Large intestine (tissue), 3 donors: ENCODE measurements around the gene ABHD2. TPM values are rescaled to one million over a fixed set of nuclear protein-coding genes. Genes with fewer than 3 reads are reported as not detected.
A peak's percentile ranks its signal among the peaks of the same experiment; 100 is the strongest.
"Not testable (repeated sequence)": the region's sequence is repeated elsewhere in the genome, so short reads cannot be mapped to it uniquely, and the experiment has no call there.

Experiments
- DNase-seq, 2 donors: peaks; one replicate each; pipeline versions ENCODE4 v3.0.0 to v3.0.0-alpha.2; 2013
- H3K27ac ChIP-seq: one replicate; pipeline ENCODE4 v1.5.1; 2013; ENCODE audit warnings: low read length
- H3K27me3 ChIP-seq: 2 replicates; pipeline ENCODE4 v1.6.1; 2013; ENCODE audit warnings: low read length; ENCODE audit not compliant: control insufficient read depth, insufficient read depth
- H3K36me3 ChIP-seq: 2 replicates; pipeline ENCODE4 v1.6.1; 2013; ENCODE audit warnings: low read length; ENCODE audit not compliant: control insufficient read depth, insufficient read depth
- H3K4me1 ChIP-seq: one replicate; pipeline ENCODE4 v1.6.1; 2013; ENCODE audit warnings: low read length; ENCODE audit not compliant: control insufficient read depth, insufficient read depth
- H3K4me3 ChIP-seq: one replicate; pipeline ENCODE4 v1.5.1; 2013; ENCODE audit warnings: low read length
- H3K9me3 ChIP-seq: one replicate; pipeline ENCODE4 v1.6.1; 2013; ENCODE audit warnings: mild to moderate bottlenecking, low read depth, low read length, moderate library complexity; ENCODE audit not compliant: control insufficient read depth
- WGBS: methylation state at CpG from one replicate; pipeline ENCODE4 v1.1.5; 2013; ENCODE audit warnings: low lambda C conversion rate; ENCODE audit not compliant: insufficient coverage; 5-methylcytosine and 5-hydroxymethylcytosine counted together
- polyA plus RNA-seq: library from polyadenylated mRNA; unstranded; fragments of 120-200 nt; gene quantifications from one replicate; pipeline ENCODE4 v1.2.1, GENCODE V29; 2013

The ABHD2 gene
- polyA plus RNA-seq, 1 donor, result 58.1 TPM

- H3K4me3 ChIP-seq, result not testable (repeated sequence)
- peaks cover 21% of the 10 kb centered on the region for H3K36me3 ChIP-seq
Observed at GRCh38 chr15:89120479-89121000, 32.3 kb downstream of the ABHD2 start.

GRCh38 chr15:89121414-89121813 is 33.2 kb downstream of the ABHD2 start:
- DNase-seq, result peak; percentile 87 to 92
- Histone ChIP-seq H3K27me3 (no peaks in the 10 kb centered on the region), H3K9me3 (no peaks in the 10 kb centered on the region), H3K27ac (peak overlapping the region; percentile 72), H3K4me1 (peaks cover 58% of the 10 kb centered on the region), H3K4me3 (no peak overlapping the region), H3K36me3 (peaks cover 19% of the 10 kb centered on the region)
- WGBS, result no CpG with 5 or more reads among the region's 3 CpGs

More at GRCh38 chr15:89120479-89121000, 32.3 kb downstream of the ABHD2 start:
- H3K27me3 ChIP-seq, H3K9me3 ChIP-seq, DNase-seq: not testable (repeated sequence)
- peaks cover 57% of the 10 kb centered on the region for H3K4me1 ChIP-seq
- WGBS, result 80% methylated on average over 1 of the region's 13 CpGs
- peak overlapping the region; percentile 72 for H3K27ac ChIP-seq

DNA sequence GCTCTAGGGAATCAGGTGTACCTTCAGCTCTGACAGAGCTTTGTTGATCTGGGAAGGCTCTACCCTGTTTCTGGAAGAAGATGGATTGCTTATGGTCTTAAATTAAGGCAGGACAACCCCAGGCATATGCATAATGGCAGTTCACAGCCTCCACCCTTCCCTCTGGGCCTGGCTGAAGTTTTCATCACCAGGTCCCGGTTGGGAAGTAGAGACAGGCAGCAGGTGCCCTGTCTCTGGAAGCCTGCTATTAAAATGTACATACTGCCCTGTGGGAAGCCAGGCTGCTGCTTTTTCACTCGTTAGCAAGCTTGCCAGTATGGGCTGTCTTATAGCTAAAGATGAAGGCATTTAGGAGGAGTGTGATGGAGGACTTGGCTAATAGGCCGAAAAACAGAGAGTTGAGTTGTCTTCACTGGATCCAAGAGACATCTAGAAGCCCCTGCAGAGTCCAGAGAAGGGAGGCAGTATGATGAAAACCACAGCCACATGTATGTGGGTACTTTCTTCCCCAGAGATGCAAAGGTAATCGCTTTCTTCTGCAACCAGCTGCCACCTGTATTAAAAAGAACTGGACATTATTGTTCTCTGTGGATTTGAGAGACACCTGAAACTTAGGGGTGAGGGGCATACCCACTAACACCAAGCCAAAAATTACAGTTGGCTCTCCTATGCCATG is 34.4 kb downstream of the ABHD2 start:
- Histone ChIP-seq H3K9me3 (no peaks in the 10 kb centered on the region), H3K27me3 (no peaks in the 10 kb centered on the region), H3K36me3 (peaks cover 11% of the 10 kb centered on the region), H3K4me1 (peaks cover 59% of the 10 kb centered on the region), H3K4me3 (no peak overlapping the region), H3K27ac (peak overlapping the region; percentile 72)
- no CpG with 5 or more reads among the region's 4 CpGs for WGBS
- no peak for DNase-seq

- no peaks in the 10 kb centered on the region for H3K9me3 ChIP-seq
- no peak for DNase-seq
- H3K27me3 ChIP-seq, result no peaks in the 10 kb centered on the region
- no peak overlapping the region for H3K27ac ChIP-seq
- peaks cover 61% of the 10 kb centered on the region for H3K4me1 ChIP-seq
- H3K36me3 ChIP-seq, result peaks cover 12% of the 10 kb centered on the region
- 100% methylated on average over 3 of the region's 7 CpGs for WGBS
- H3K4me3 ChIP-seq, result no peak overlapping the region
Observed at GRCh38 chr15:89123181-89123525, 34.9 kb downstream of the ABHD2 start.

DNA sequence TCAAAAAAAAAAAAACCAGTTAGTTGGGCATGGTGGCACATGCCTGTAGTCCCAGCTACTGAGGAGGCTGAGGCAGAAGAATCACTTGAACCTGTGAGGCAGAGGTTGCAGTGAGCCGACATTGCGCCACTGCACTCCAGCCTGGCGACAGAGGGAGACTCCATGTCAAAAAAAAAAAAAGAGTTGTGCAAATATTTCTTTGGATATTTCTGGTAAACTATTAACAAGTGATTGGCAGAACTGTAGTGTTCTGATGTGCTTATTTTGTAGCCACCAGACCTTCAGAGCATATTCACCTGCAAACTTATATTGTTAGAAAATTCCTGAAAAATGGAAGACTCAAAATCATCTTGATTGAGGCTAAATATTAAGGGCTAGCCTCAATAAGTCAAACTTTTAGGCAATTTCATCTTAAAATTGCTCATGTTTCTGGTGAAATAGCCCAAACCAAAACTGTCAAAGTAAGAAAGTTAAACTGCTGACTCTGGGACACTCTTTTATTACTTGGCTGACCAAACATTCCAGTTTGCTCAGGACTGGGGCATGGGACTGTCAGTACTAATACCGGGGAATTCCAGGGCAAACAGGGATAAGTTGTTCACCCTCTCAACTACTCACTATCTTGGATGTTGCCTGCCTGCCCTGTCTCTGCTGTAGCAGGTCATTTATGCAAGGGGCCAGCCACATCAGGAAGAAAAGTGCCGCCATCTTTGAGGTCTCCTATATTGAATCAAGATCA is 37.0 kb downstream of the ABHD2 start:
- peak in 1 of 2 donors; percentile 83 for DNase-seq
- peaks cover 15% of the 10 kb centered on the region for H3K36me3 ChIP-seq
- no peaks in the 10 kb centered on the region for H3K27me3 ChIP-seq
- H3K27ac ChIP-seq, result peak overlapping the region; percentile 92
- no peaks in the 10 kb centered on the region for H3K9me3 ChIP-seq
- H3K4me3 ChIP-seq, result no peak overlapping the region
- H3K4me1 ChIP-seq, result peaks cover 61% of the 10 kb centered on the region
- WGBS, result no CpG with 5 or more reads among the region's 5 CpGs

DNA sequence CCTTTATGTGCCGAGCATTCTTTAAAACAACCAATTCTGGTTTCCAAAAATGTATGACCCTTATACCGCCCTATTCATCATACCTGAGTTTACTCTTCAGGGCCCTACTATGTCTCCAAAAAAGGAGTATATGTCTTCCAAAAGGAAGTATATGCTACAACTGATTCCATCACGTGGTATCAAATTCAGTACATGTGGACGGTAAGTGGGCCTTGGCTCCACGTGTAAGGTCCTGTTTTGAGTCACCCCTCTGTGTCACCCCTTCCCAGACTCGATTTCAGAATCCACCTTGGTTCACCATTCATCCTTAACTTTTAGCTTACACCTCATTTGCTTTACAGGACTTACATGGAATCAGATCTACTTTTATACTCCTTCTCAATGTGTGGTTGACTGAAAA is 37.8 kb downstream of the ABHD2 start:
- peaks cover 20% of the 10 kb centered on the region for H3K36me3 ChIP-seq

GRCh38 chr15:89127054-89127702 is 38.9 kb downstream of the ABHD2 start:
- no CpG with 5 or more reads among the region's 3 CpGs for WGBS
- peak overlapping the region; percentile 92 for H3K27ac ChIP-seq
- H3K27me3 ChIP-seq, result no peaks in the 10 kb centered on the region
- H3K4me3 ChIP-seq, result no peak overlapping the region
- DNase-seq, result no peak
- no peaks in the 10 kb centered on the region for H3K9me3 ChIP-seq
- H3K36me3 ChIP-seq, result peaks cover 20% of the 10 kb centered on the region
- H3K4me1 ChIP-seq, result peaks cover 43% of the 10 kb centered on the region

More for the DNA sequence above, 37.8 kb downstream of the ABHD2 start:
- Histone ChIP-seq H3K27ac (peak overlapping the region; percentile 92), H3K4me1 (peaks cover 53% of the 10 kb centered on the region), H3K4me3 (no peak overlapping the region), H3K27me3 (no peaks in the 10 kb centered on the region), H3K9me3 (no peaks in the 10 kb centered on the region)
- DNase-seq, result no peak
- 94% methylated on average over 3 of the region's 6 CpGs for WGBS

GRCh38 chr15:89128320-89129122 is 40.3 kb downstream of the ABHD2 start:
- H3K27ac ChIP-seq, result no peak overlapping the region
- peaks cover 14% of the 10 kb centered on the region for H3K36me3 ChIP-seq
- WGBS, result no CpG with 5 or more reads among the region's 6 CpGs
- no peak overlapping the region for H3K4me3 ChIP-seq
- no peaks in the 10 kb centered on the region for H3K9me3 ChIP-seq
- H3K4me1 ChIP-seq, result peaks cover 35% of the 10 kb centered on the region
- no peak for DNase-seq
- no peaks in the 10 kb centered on the region for H3K27me3 ChIP-seq

- no CpG with 5 or more reads among the region's 3 CpGs for WGBS
- H3K27ac ChIP-seq, result no peak overlapping the region
- peaks cover 14% of the 10 kb centered on the region for H3K36me3 ChIP-seq
- H3K4me3 ChIP-seq, result no peak overlapping the region
- DNase-seq, result peak in 1 of 2 donors; percentile 60
- H3K9me3 ChIP-seq, result no peaks in the 10 kb centered on the region
- H3K4me1 ChIP-seq, result peaks cover 33% of the 10 kb centered on the region
- H3K27me3 ChIP-seq, result no peaks in the 10 kb centered on the region
Observed at GRCh38 chr15:89129123-89129815, 41.0 kb downstream of the ABHD2 start.
